GM19395 (cell line): ENCODE results near the gene DYSF.

Experiments
- ATAC-seq: cut with Tn5 transposase; IDR thresholded peaks from one replicate; pipeline ENCODE4 v1.9.1; 2021; ENCODE audit warnings: mild to moderate bottlenecking, moderate library complexity; ENCODE audit not compliant: unreplicated experiment

DYSF gene

GRCh38 chr2:71598526-71598925, 145.2 kb downstream of the DYSF start:
- no peak for ATAC-seq

- no peak for ATAC-seq
These were observed 145.7 kb downstream of the DYSF start for GRCh38 chr2:71599038-71599437.

GRCh38 chr2:71599646-71600236, 146.4 kb downstream of the DYSF start:
- ATAC-seq = no peak

GRCh38 chr2:71600555-71600954, 147.2 kb downstream of the DYSF start:
- ATAC-seq = no peak

GRCh38 chr2:71601136-71602114, 148.1 kb downstream of the DYSF start:
- no peak for ATAC-seq

- ATAC-seq = no peak
These were observed 148.7 kb downstream of the DYSF start for GRCh38 chr2:71602115-71602495.

GRCh38 chr2:71602581-71602980, 149.2 kb downstream of the DYSF start:
- no peak for ATAC-seq

- no peak for ATAC-seq
These were observed 150.0 kb downstream of the DYSF start for GRCh38 chr2:71603311-71603811.

- no peak for ATAC-seq
These were observed 150.7 kb downstream of the DYSF start for GRCh38 chr2:71603851-71604725.

- no peak for ATAC-seq
These were observed 151.4 kb downstream of the DYSF start for GRCh38 chr2:71604726-71605120.

- no peak for ATAC-seq
These were observed 151.8 kb downstream of the DYSF start for GRCh38 chr2:71605173-71605641.

GRCh38 chr2:71605781-71606241, 152.4 kb downstream of the DYSF start:
- no peak for ATAC-seq

- no peak for ATAC-seq
These were observed 152.9 kb downstream of the DYSF start for GRCh38 chr2:71606244-71606643.

GRCh38 chr2:71607151-71607889, 154.0 kb downstream of the DYSF start:
- no peak for ATAC-seq

GRCh38 chr2:71608034-71608433, 154.7 kb downstream of the DYSF start:
- ATAC-seq = no peak

GRCh38 chr2:71608441-71608840, 155.1 kb downstream of the DYSF start:
- no peak for ATAC-seq

- ATAC-seq = no peak
These were observed 155.7 kb downstream of the DYSF start for GRCh38 chr2:71609029-71609428.

- ATAC-seq = no peak
These were observed 156.1 kb downstream of the DYSF start for GRCh38 chr2:71609441-71609840.

GRCh38 chr2:71609958-71610357, 156.6 kb downstream of the DYSF start:
- no peak for ATAC-seq

GRCh38 chr2:71610671-71611070, 157.3 kb downstream of the DYSF start:
- ATAC-seq = no peak
